KOPT-K1 (cell line): Measurements from ENCODE around the gene CCDC134.

ENCODE experiments used
- H3K27ac ChIP-seq: fragments of 200-600 bp; sonication (generic); 2 replicates; pipeline ENCODE4 v1.5.1; 2016; ENCODE audit warnings: antibody characterized with exemption, mild to moderate bottlenecking, low read depth, low read length; ENCODE audit not compliant: poor library complexity, severe bottlenecking
- H3K36me3 ChIP-seq: fragments of 200-600 bp; sonication (generic); 2 replicates; pipeline ENCODE4 v1.5.1; 2017; ENCODE audit warnings: antibody characterized with exemption, mild to moderate bottlenecking, low read length, moderate library complexity; ENCODE audit not compliant: insufficient read depth
- H3K9me3 ChIP-seq: fragments of 200-600 bp; sonication (generic); 2 replicates; pipeline ENCODE4 v1.5.1; 2017; ENCODE audit warnings: antibody characterized with exemption, low read length, mild to moderate bottlenecking; ENCODE audit not compliant: insufficient read depth, poor library complexity, severe bottlenecking

The CCDC134 gene

DNA sequence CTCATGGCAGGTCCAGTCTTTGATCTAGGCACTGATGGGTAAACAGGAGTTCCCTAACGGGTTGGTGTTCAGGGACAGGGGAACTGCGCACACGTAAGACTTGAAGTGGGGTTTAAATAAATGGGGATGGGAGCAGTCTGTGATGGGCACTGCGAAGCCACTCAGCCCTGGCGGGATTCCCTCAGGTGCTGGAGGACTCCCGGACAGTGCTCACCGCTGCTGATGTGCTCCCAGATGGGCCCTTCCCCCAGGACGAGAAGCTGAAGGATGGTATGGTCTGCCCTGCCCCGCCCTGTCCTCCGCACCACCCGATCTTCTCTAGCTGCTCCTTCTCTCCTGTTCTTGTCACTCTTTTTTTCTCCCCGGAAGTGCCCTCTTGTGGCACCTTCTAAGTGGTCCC is 9.5 kb downstream of the CCDC134 start:
- H3K36me3 ChIP-seq = peaks cover 73% of the 10 kb centered on the region
- no peak overlapping the region for H3K27ac ChIP-seq
- no peaks in the 10 kb centered on the region for H3K9me3 ChIP-seq

DNA sequence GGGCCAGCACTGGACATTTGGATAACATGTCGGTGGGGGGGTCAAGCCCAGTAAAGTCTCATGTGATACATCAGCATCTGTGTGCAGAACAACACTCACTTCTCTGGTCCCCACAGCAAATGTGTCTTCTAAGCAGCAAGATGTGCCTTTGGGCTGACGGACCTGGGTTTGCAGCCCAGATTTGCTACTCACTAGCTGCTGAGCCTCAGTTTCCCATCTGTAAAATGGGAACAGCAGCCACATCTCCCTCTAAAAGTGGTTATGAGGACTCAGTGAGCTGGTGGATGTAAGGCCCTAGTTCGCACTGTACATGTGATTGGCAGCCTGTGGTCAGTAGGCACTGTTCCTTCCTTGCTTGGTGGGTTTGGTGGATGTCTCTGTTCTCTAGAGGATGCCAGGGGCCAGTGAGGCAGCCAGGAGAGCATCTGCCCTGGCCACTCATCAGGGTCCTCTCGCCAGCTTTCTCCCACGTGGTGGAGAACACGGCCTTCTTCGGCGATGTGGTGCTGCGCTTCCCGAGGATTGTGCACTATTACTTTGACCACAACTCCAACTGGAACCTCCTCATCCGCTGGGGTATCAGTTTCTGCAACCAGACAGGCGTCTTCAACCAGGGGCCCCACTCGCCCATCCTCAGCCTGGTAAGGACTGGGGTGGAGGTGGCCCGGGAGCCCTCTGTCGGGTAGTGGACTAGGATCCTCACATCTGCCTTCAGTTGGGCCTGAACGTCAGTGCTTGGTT is 12.5 kb downstream of the CCDC134 start:
- H3K9me3 ChIP-seq = no peaks in the 10 kb centered on the region
- H3K36me3 ChIP-seq = peaks cover 92% of the 10 kb centered on the region
- H3K27ac ChIP-seq = no peak overlapping the region

DNA sequence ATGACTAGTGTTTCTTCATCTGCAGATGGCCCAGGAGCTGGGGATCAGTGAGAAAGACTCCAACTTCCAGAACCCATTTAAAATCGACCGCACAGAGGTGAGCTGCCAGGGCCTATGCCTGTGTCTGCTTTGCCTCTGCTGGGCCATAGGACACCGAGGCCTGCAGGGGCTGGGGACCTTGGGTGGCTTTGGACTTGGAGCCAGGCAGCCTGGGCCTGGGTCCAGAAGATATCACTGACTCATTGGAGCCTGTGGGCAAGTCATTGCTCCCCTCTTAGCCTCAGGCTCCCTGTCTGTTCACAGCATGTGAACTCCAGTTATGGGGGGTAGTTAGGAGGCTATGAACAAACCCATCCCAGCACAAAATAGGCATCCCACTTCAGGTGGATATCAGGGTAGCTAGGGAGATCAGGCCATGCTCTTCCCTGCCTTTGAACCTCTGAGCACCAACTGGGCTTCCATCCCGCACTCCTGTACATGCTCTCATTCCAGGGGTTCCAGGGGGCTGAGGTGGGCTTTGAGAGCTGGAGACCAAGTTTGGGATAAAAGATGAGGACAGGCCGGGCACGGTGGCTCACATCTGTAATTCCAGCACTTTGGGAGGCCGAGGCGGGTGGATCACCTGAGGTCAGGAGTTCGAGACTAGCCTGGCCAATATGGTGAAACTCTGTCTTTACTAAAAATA is 13.4 kb downstream of the CCDC134 start:
- peaks cover 89% of the 10 kb centered on the region for H3K36me3 ChIP-seq
- no peak overlapping the region for H3K27ac ChIP-seq

DNA sequence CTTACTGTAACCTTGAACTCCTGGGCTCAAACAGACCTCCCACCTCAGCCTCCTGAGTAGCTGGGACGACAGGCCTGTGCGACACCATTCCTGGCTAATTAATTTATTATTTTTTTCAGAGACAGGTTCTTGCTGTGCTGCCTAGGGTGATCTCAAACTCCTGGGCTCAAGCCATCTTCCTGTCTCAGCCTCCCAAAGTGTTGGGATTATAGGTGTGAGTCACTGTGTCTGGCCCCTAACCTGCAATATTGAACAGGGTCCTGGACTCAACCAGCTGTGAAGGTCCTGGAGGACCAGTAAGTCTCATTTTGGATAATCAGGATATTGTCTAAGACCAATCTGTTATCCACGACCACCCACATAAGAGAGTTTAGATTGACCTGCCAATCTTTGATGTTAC is 15.2 kb downstream of the CCDC134 start:
- H3K27ac ChIP-seq = no peak overlapping the region

More for the DNA sequence above, 13.4 kb downstream of the CCDC134 start:
- H3K9me3 ChIP-seq = no peaks in the 10 kb centered on the region

DNA sequence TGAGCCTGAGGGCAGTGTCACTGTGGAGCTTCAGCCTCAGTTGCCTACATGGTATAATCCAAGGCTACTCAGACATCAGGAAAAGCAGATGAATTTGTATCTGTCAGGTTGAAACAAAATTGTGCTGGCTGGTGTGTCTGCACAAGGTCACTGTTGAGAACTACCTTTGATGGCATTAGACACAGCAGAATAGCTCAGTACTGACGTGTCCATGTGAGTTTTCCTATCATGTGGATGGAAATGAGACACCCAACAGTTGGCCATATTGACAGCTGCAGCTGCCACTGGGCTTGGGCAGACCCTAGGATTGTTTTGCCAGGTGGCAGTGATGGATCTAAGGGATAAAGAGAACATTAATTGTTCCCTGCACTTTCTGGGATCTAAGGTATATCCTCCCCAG is 15.8 kb downstream of the CCDC134 start:
- no peak overlapping the region for H3K27ac ChIP-seq

More for the DNA sequence above, 15.2 kb downstream of the CCDC134 start:
- Histone ChIP-seq H3K9me3 (no peaks in the 10 kb centered on the region), H3K36me3 (peaks cover 84% of the 10 kb centered on the region)

DNA sequence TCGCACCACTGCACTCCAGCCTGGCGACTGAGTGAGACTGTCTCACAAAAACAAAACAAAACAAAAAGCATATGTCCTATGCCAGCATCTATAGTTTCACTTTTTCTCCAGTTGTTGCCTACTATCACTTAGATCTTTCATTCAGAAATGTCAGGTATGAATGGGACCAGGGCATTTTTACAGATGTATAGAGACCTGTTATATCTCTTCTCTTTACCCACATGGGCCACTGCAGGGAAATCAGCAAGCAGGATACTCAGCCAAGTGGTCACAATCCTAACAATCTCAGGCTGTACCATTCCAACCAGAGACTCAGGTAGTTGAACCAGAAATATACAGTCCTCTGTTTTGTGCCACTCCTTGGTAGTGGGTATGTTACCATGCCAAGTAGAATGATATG is 16.4 kb downstream of the CCDC134 start:
- Histone ChIP-seq H3K27ac (no peak overlapping the region), H3K9me3 (no peaks in the 10 kb centered on the region), H3K36me3 (peaks cover 81% of the 10 kb centered on the region)

More for the DNA sequence above, 15.8 kb downstream of the CCDC134 start:
- H3K36me3 ChIP-seq = peaks cover 83% of the 10 kb centered on the region
- H3K9me3 ChIP-seq = no peaks in the 10 kb centered on the region

DNA sequence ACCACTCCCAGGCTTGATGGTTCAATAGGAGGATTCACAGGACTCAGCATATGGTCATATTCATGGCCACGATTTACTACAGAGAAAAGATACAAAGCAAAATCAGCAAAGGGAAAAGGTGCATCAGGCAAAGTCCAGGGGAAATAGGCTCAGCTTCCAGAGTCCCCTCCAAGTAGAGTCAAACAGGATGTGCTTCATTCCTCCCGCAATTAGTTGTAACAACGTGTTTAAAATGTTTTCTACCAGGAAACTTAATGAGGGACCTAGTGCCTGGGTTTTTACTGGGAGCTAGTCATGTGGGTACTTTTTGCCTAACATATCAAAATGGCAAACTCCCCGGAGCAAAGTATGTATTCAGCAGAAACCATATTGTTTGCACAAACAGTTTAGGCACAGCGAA is 17.5 kb downstream of the CCDC134 start:
- H3K27ac ChIP-seq = no peak overlapping the region
- peaks cover 81% of the 10 kb centered on the region for H3K36me3 ChIP-seq

DNA sequence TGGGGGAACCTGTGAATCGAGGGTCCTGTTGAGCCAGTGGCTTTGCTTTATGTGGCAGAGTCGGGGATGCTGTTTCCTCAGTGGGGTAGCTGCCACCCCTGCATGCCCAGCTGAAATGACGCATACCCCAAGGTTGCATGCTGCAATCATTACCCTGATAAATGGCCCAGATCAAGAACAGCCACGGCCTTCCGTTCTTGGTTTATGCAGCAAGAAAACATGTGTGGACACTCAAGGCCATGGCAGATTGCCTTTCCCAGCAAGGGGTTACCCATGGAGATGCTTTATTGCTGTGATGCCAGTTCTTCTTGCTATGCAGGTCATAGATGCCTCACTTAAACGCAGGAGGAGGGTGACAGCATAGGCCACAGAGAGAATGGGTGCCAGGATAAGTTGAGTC is 18.1 kb downstream of the CCDC134 start:
- no peak overlapping the region for H3K27ac ChIP-seq
- no peaks in the 10 kb centered on the region for H3K9me3 ChIP-seq
- peaks cover 81% of the 10 kb centered on the region for H3K36me3 ChIP-seq

More for the DNA sequence above, 17.5 kb downstream of the CCDC134 start:
- H3K9me3 ChIP-seq = no peaks in the 10 kb centered on the region

DNA sequence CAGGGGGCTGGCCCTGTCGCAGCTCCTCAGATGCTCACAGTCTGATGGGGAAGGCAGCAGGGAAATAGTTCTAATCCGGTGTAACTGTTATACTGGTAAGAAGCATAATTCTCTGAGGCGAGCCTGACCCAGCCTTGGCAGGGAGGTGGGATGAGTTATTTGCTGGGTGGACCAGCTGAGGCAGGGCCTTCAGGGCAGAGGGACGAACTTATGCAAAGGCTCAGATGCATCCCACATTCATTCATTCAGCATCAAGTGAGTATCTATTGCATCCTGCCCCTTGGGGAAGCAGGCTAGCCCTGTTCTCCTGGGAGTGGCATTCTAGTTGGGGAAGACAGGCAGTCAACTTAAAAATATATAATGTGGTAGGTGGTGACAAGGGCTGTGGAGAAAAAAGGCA is 18.8 kb downstream of the CCDC134 start:
- peaks cover 81% of the 10 kb centered on the region for H3K36me3 ChIP-seq

DNA sequence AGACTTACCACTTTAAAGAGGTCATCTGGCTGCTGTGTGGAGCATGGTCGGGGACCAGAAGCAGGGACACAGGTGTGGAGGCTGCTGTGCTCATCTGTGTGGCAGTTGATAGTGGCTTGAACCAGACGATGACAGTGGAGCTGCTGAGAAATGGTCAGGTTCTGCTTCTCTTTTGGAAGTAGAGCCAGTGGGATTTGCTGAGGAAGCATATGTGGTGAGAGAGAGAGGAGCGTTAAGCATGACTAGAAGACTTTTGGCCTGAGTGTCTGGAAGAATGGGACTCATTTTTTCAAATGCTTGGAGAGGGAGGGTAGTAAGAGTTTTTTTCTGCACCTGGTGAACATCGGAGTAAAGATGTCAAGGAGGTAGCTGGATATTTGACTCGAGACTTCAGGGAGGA is 20.0 kb downstream of the CCDC134 start:
- no peaks in the 10 kb centered on the region for H3K9me3 ChIP-seq
- H3K27ac ChIP-seq = no peak overlapping the region
- peaks cover 81% of the 10 kb centered on the region for H3K36me3 ChIP-seq

More for the DNA sequence above, 18.8 kb downstream of the CCDC134 start:
- H3K27ac ChIP-seq = no peak overlapping the region
- no peaks in the 10 kb centered on the region for H3K9me3 ChIP-seq

DNA sequence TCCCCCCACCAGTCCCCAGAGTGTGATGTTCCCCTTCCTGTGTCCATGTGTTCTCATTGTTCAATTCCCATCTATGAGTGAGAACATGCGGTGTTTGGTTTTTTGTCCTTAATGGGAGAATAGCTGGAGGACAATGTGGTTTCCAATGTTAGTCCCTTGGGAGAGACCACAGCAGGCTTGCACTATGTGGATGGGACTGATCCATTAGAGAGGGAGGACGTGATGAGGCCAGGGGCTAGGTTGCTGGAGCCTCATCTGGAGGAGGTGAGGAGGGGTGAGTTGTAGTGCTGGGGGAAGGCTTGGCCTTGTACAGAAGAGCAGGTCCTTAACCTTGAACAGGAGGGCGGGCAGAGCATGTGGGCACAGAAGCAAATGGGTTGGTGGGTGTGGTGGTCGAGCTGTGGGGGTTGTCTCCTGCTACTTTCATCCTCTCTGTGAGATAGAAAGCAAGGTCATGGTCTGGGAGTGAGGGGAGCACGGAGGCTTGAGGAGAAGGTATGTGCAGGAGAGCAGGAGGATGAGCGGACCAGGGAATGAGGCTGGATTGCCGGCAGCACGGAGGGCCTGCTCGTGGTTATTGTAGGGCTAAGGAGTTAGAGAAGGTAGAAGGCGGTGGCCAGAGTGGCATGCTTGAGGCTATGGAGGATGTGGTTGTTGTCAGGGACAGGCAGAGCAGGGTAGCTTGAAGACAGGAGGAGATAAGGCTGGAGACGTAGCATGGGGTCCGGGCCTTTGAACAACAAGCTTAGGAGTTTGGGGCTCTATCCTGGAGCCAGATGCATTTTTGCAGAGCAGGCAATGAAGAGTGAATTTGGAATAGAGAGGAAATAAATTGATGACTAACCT is 21.2 kb downstream of the CCDC134 start:
- no peaks in the 10 kb centered on the region for H3K9me3 ChIP-seq
- peaks cover 81% of the 10 kb centered on the region for H3K36me3 ChIP-seq
- peak overlapping the region; percentile 5 for H3K27ac ChIP-seq

DNA sequence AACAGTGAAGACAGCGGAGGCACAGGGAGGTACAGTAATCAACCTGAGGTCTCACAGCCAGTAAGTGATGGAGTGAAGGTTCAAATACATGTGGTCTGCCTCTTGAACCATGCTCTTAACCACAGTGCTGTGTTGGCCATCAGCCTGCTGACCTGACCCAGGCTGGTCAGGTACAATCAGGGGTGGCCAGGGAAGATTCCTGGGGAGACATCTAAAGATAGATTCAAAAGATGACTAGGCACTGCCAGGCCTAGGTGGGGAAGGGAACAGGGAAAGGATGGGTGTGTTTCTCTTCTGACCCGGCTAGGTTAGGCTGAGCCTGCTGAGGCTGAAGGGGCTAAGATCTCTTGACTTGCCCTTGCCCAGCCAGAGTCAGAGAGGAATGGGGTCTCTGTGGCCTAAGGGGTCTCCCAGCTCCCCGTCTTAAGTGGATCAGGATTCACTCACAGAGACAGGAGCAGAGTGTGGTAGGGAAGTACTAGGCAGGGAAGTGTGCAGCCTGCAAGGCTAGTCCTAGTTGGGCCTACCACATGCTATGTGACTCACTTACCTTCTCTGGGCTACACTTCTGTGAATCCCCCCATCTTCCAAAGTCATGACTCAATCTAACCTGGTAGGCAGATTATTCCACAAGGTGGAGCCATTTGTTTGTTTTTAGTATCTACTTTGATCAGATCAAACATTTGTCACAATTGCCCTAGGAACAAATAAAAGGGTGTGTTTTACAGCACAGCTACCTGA is 22.0 kb downstream of the CCDC134 start:
- Histone ChIP-seq H3K36me3 (peaks cover 78% of the 10 kb centered on the region), H3K9me3 (no peaks in the 10 kb centered on the region), H3K27ac (no peak overlapping the region)

DNA sequence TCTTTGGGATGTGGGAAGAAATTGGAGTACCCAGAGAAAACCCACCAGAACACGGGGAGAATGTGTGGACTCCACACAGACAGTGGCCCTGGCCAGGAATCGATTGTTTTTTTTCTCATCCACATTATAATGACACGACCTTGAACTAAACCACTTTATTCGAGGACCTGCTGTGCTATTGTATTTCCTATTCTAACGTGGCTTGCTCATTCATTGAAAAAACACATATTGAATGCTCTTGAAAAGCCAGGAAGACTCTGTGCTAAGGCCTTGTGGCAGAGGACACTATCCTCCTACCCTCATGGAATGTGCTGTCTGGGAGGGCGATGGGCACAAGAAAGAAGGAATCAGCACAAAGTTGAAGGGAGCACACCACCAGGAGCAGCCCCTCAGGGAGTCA is 23.3 kb downstream of the CCDC134 start:
- Histone ChIP-seq H3K9me3 (no peaks in the 10 kb centered on the region), H3K27ac (no peak overlapping the region), H3K36me3 (peaks cover 73% of the 10 kb centered on the region)

DNA sequence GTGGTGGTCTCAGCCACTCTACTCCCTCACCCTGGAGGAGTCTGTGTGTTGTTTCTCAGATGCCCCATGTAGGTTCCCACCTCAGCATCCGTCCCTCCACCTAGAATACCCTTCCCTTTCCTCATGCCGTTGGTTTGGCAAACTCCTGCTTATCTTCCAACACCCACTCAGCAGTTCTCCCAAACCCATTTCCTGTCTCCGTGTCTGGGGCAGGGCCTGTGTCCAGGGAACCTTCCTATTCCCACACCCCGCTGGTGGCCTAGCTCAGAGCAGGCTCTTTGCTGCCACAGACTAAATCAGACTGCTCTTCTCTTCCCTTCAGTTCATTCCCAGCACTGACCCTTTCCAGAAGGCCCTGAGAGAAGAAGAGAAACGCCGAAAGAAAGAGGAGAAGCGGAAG is 24.9 kb downstream of the CCDC134 start:
- peaks cover 62% of the 10 kb centered on the region for H3K36me3 ChIP-seq
- no peaks in the 10 kb centered on the region for H3K9me3 ChIP-seq
- H3K27ac ChIP-seq = no peak overlapping the region
